Glutamatergic neuron (in vitro differentiated cells): ENCODE measurements around the gene COL20A1. TPM values are rescaled to one million over a fixed set of nuclear protein-coding genes. Genes with fewer than 3 reads are reported as not detected.

Experiments used
- DNase-seq: peaks from one replicate; pipeline ENCODE4 v3.0.0; 2022
- H3K27ac Mint-ChIP-seq: one replicate; pipeline ENCODE4 v1.8.0; 2020; ENCODE audit warnings: mild to moderate bottlenecking, mixed read lengths, inconsistent platforms; ENCODE audit not compliant: unreplicated experiment
- H3K27me3 Mint-ChIP-seq: one replicate; pipeline ENCODE4 v1.8.0; 2020; ENCODE audit warnings: mild to moderate bottlenecking, moderate library complexity, mixed read lengths, inconsistent platforms; ENCODE audit not compliant: unreplicated experiment
- H3K36me3 Mint-ChIP-seq: one replicate; pipeline ENCODE4 v1.8.0; 2020; ENCODE audit warnings: mild to moderate bottlenecking, mixed read lengths, inconsistent platforms; ENCODE audit not compliant: unreplicated experiment
- H3K4me1 Mint-ChIP-seq: one replicate; pipeline ENCODE4 v1.8.0; 2020; ENCODE audit warnings: mild to moderate bottlenecking, low read depth, mixed read lengths, inconsistent platforms; ENCODE audit not compliant: unreplicated experiment
- H3K4me3 Mint-ChIP-seq: one replicate; pipeline ENCODE4 v1.8.0; 2020; ENCODE audit warnings: mild to moderate bottlenecking, mixed read lengths, inconsistent platforms; ENCODE audit not compliant: unreplicated experiment
- H3K9me3 Mint-ChIP-seq: one replicate; pipeline ENCODE4 v1.8.0; 2020; ENCODE audit warnings: mild to moderate bottlenecking, moderate library complexity, mixed read lengths, inconsistent platforms; ENCODE audit not compliant: unreplicated experiment
- total RNA-seq: library from RNA; stranded (reverse); fragmentation: NEBNext Ultra II Directional; extraction: Animal tissue kit (Norgen Biotek cat#: 25700); gene quantifications from one replicate; pipeline ENCODE4 v1.2.1, GENCODE V29; 2021; ENCODE audit not compliant: unreplicated experiment
- TF ChIP-seq, protein P1 (sequence below): fragments of 200-600 bp; sonication (generic); IDR thresholded peaks from one replicate; pipeline ENCODE4 v1.5.0; 2021; ENCODE audit not compliant: partially characterized antibody, unreplicated experiment

COL20A1 gene
- total RNA-seq, 1 donor from 2014 or later: 2.1 TPM

DNA sequence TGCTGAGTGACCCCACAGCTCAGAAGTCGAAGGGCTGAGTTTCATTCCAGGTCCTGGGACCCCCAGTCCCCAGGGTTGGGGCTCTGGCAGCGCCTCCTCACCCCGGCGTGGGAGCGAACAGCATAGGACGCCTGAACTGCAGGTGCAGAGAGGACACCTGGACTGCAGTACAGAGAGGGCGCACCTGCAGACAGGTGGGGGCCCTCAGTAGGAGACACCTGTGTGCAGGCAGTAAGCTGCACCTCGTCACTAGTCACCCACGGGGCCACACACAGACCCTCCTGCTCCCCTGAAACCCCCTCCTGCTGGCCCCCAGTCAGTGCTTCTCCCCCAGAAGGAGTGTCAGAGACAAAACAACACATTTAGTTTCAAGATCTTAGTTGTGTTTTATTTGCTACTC is 30.1 kb upstream of the COL20A1 start:
- no peaks in the 10 kb centered on the region for H3K36me3 Mint-ChIP-seq
- peaks cover 2% of the 10 kb centered on the region for H3K9me3 Mint-ChIP-seq
- DNase-seq: no peak
- peak overlapping the region; percentile 59 for H3K27ac Mint-ChIP-seq
- H3K4me3 Mint-ChIP-seq: peak overlapping the region; percentile 38
- H3K27me3 Mint-ChIP-seq: no peaks in the 10 kb centered on the region
- peaks cover 17% of the 10 kb centered on the region for H3K4me1 Mint-ChIP-seq
- TF ChIP-seq, protein P1, sequence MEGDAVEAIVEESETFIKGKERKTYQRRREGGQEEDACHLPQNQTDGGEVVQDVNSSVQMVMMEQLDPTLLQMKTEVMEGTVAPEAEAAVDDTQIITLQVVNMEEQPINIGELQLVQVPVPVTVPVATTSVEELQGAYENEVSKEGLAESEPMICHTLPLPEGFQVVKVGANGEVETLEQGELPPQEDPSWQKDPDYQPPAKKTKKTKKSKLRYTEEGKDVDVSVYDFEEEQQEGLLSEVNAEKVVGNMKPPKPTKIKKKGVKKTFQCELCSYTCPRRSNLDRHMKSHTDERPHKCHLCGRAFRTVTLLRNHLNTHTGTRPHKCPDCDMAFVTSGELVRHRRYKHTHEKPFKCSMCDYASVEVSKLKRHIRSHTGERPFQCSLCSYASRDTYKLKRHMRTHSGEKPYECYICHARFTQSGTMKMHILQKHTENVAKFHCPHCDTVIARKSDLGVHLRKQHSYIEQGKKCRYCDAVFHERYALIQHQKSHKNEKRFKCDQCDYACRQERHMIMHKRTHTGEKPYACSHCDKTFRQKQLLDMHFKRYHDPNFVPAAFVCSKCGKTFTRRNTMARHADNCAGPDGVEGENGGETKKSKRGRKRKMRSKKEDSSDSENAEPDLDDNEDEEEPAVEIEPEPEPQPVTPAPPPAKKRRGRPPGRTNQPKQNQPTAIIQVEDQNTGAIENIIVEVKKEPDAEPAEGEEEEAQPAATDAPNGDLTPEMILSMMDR: no peak

DNA sequence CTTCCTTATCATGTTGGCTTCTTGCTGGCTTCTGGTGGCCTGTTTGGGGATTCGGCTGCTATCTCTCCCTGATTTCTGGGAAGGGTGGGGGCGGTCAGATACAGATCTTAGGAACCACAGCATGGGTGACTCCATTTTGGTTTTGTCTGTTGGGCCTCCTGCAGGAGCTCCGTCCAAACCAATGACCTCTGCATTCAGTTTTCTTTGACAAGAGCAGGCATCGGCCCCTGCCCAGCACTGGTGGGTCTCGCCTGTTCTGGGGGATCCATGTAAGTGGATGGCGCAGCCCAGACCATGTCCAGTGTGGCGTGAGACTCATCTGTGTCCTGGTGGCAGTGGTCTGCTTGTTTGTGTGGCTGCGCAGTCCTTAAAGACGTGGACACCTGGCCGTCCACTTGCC is 29.0 kb upstream of the COL20A1 start:
- H3K4me3 Mint-ChIP-seq: no peak overlapping the region
- no peak overlapping the region for H3K27ac Mint-ChIP-seq
- H3K27me3 Mint-ChIP-seq: no peaks in the 10 kb centered on the region
- peaks cover 19% of the 10 kb centered on the region for H3K4me1 Mint-ChIP-seq
- peaks cover 2% of the 10 kb centered on the region for H3K9me3 Mint-ChIP-seq
- TF ChIP-seq, protein P1: no peak
- H3K36me3 Mint-ChIP-seq: no peaks in the 10 kb centered on the region
- no peak for DNase-seq

DNA sequence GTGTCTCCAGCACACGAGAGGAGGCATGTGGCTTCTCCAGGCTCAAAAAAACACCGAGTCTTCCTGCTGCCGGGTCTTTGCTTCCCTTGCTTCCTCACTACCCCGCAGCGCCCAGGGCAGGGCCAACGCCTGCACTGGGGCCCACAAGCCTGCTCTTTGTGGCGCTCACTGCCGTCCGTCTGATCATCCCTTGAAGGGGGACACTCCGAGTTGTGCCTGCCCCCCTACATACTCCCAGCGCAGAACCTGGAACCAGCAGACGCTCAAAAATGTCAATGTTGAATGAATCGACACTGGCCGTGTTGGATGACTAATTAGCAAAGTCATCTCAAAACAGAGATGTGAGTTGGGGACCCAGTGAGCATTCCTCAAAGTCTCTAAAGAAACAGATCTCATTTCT is 28.5 kb upstream of the COL20A1 start:
- no peak for DNase-seq
- Mint-ChIP-seq H3K9me3 (peaks cover 2% of the 10 kb centered on the region), H3K27me3 (no peaks in the 10 kb centered on the region), H3K4me3 (peak overlapping the region; percentile 38), H3K27ac (no peak overlapping the region), H3K36me3 (no peaks in the 10 kb centered on the region), H3K4me1 (peaks cover 15% of the 10 kb centered on the region)
- TF ChIP-seq, protein P1: no peak

GRCh38 chr20:63265891-63266515 is 27.0 kb upstream of the COL20A1 start:
- peaks cover 19% of the 10 kb centered on the region for H3K4me1 Mint-ChIP-seq
- no peaks in the 10 kb centered on the region for H3K36me3 Mint-ChIP-seq
- peaks cover 5% of the 10 kb centered on the region for H3K9me3 Mint-ChIP-seq
- H3K27ac Mint-ChIP-seq: no peak overlapping the region
- H3K4me3 Mint-ChIP-seq: no peak overlapping the region
- DNase-seq: no peak
- H3K27me3 Mint-ChIP-seq: peaks cover 7% of the 10 kb centered on the region
- TF ChIP-seq, protein P1: no peak

GRCh38 chr20:63267691-63268090 is 25.3 kb upstream of the COL20A1 start:
- Mint-ChIP-seq H3K4me1 (peaks cover 12% of the 10 kb centered on the region), H3K4me3 (no peak overlapping the region), H3K27me3 (peaks cover 11% of the 10 kb centered on the region), H3K27ac (no peak overlapping the region), H3K9me3 (peaks cover 11% of the 10 kb centered on the region), H3K36me3 (no peaks in the 10 kb centered on the region)
- TF ChIP-seq, protein P1: no peak
- no peak for DNase-seq
